Astrocyte (in vitro differentiated cells and primary cell): Measurements from ENCODE around the gene SRC. TPM values are rescaled to one million over a fixed set of nuclear protein-coding genes. Genes with fewer than 3 reads are reported as not detected.

ENCODE experiments used
- DNase-seq: peaks from one replicate; pipeline ENCODE4 v3.0.0-alpha.2; 2010; ENCODE audit warnings: low read depth
- FAIRE-seq: peaks from 2 replicates; lab custom pipeline; 2011; peaks lifted over from hg19 to GRCh38; lab: Jason Lieb, UNC
- H2AFZ ChIP-seq: 2 replicates; pipeline ENCODE4 v1.6.0; 2012; ENCODE audit warnings: low read depth, low read length, inconsistent platforms
- H3K27ac ChIP-seq: 2 replicates; pipeline ENCODE4 v1.5.1; 2011; ENCODE audit warnings: low read depth, low read length, inconsistent platforms
- H3K27me3 ChIP-seq: 2 replicates; pipeline ENCODE4 v1.6.0; 2011; ENCODE audit warnings: low read length, inconsistent platforms; ENCODE audit not compliant: insufficient read depth
- H3K36me3 ChIP-seq: 2 replicates; pipeline ENCODE4 v1.5.1; 2011; ENCODE audit warnings: low read length, inconsistent platforms; ENCODE audit not compliant: insufficient read depth
- H3K4me1 ChIP-seq: 2 replicates; pipeline ENCODE4 v1.5.1; 2011; ENCODE audit warnings: low read length, inconsistent platforms; ENCODE audit not compliant: insufficient read depth
- H3K4me2 ChIP-seq: 2 replicates; pipeline ENCODE4 v1.6.0; 2012; ENCODE audit warnings: low read length, inconsistent platforms
- H3K4me3 ChIP-seq: 2 replicates; pipeline ENCODE4 v1.5.1; 2011; ENCODE audit warnings: low read depth, mild to moderate bottlenecking, low read length, inconsistent platforms; ENCODE audit not compliant: insufficient read depth
- H3K79me2 ChIP-seq: 2 replicates; pipeline ENCODE4 v1.6.0; 2012; ENCODE audit warnings: mild to moderate bottlenecking, low read length, inconsistent platforms; ENCODE audit not compliant: insufficient read depth
- H3K9ac ChIP-seq: 2 replicates; pipeline ENCODE4 v1.6.0; 2012; ENCODE audit warnings: mild to moderate bottlenecking, low read length, inconsistent platforms
- H3K9me3 ChIP-seq: 2 replicates; pipeline ENCODE4 v1.5.1; 2012; ENCODE audit warnings: low read depth, mild to moderate bottlenecking, low read length, inconsistent platforms; ENCODE audit not compliant: insufficient read depth
- H4K20me1 ChIP-seq: 2 replicates; pipeline ENCODE4 v1.6.0; 2012; ENCODE audit warnings: low read length, inconsistent platforms; ENCODE audit not compliant: insufficient read depth
- H3K27ac Mint-ChIP-seq: one replicate; pipeline ENCODE4 v1.8.0; 2021; ENCODE audit warnings: mild to moderate bottlenecking, mixed read lengths; ENCODE audit not compliant: unreplicated experiment
- H3K27me3 Mint-ChIP-seq: one replicate; pipeline ENCODE4 v1.8.0; 2021; ENCODE audit warnings: low read depth, mixed read lengths; ENCODE audit not compliant: unreplicated experiment
- H3K36me3 Mint-ChIP-seq: one replicate; pipeline ENCODE4 v1.8.0; 2021; ENCODE audit warnings: low read depth, mixed read lengths; ENCODE audit not compliant: unreplicated experiment
- H3K4me1 Mint-ChIP-seq: one replicate; pipeline ENCODE4 v1.8.0; 2021; ENCODE audit warnings: low read depth, mixed read lengths; ENCODE audit not compliant: unreplicated experiment
- H3K4me3 Mint-ChIP-seq: one replicate; pipeline ENCODE4 v1.8.0; 2021; ENCODE audit warnings: mild to moderate bottlenecking, moderate library complexity, mixed read lengths; ENCODE audit not compliant: unreplicated experiment
- H3K9me3 Mint-ChIP-seq: one replicate; pipeline ENCODE4 v1.8.0; 2021; ENCODE audit warnings: mild to moderate bottlenecking, mixed read lengths; ENCODE audit not compliant: unreplicated experiment
- EZH2 ChIP-seq: IDR thresholded peaks from 2 replicates; pipeline ENCODE4 v1.6.1; 2012; ENCODE audit warnings: mild to moderate bottlenecking, low read length, inconsistent platforms; ENCODE audit not compliant: insufficient read depth
- total RNA-seq: library from RNA; stranded (reverse); gene quantifications from 2 replicates; pipeline ENCODE4 v1.2.1, GENCODE V29; 2021
- TF ChIP-seq, protein P1 (sequence below): IDR thresholded peaks from 2 replicates; pipeline ENCODE4 v1.5.1; 2011; ENCODE audit warnings: low read depth, mild to moderate bottlenecking, inconsistent platforms, low read length, moderate library complexity; ENCODE audit not compliant: insufficient read depth

The SRC gene
- total RNA-seq, 1 donor from 2014 or later: 33.4 TPM

DNA sequence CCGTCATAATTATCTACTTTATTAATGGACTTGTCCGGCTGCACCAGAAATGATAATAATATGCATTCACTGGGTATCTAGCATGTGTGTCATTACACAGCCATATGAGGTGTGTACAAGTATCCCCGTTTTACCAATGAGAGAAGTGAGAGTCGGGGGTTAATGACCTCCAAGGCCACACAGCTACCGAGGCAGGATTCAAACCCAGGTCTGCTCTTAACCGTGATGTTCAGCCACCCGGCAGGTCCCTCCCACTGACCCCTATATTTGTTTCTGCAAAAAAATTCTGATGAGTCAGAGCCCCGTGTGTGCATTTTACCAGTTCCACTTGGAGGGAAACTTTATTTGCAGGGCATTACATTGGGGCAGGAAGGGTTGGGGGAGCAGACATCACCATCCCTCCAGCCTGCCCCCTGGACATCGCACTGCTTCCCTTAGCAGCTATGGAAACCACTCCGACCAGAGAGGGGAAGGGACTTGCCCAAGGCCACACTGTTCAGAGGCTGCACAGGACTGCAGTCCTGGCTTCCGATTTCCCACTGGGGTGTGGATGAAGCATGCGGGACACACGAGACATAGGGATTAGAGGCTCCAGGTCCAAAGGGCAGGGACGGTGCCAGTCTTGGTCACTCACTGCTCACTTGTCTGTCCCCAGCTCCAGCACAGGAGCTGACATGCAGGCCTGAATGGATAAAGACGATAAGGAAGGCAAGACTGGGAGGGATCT is 10.1 kb upstream of the SRC start:
- no peaks in the 10 kb centered on the region for H3K79me2 ChIP-seq
- H3K9ac ChIP-seq: no peak overlapping the region
- no peak overlapping the region for H3K4me2 ChIP-seq
- no peaks in the 10 kb centered on the region for H3K36me3 ChIP-seq
- H3K9me3 ChIP-seq: no peaks in the 10 kb centered on the region
- Mint-ChIP-seq H3K27me3 (peaks cover 2% of the 10 kb centered on the region), H3K9me3 (no peaks in the 10 kb centered on the region), H3K27ac (no peak overlapping the region), H3K36me3 (no peaks in the 10 kb centered on the region), H3K4me3 (peak overlapping the region; percentile 50), H3K4me1 (peaks cover 11% of the 10 kb centered on the region)
- FAIRE-seq (no peak), DNase-seq (no peak)
- H4K20me1 ChIP-seq: no peaks in the 10 kb centered on the region
- no peak overlapping the region for H3K4me3 ChIP-seq
- H3K27me3 ChIP-seq: no peaks in the 10 kb centered on the region
- H2AFZ ChIP-seq: peak overlapping the region; percentile 3
- H3K27ac ChIP-seq: no peak overlapping the region
- TF ChIP-seq, protein P1, sequence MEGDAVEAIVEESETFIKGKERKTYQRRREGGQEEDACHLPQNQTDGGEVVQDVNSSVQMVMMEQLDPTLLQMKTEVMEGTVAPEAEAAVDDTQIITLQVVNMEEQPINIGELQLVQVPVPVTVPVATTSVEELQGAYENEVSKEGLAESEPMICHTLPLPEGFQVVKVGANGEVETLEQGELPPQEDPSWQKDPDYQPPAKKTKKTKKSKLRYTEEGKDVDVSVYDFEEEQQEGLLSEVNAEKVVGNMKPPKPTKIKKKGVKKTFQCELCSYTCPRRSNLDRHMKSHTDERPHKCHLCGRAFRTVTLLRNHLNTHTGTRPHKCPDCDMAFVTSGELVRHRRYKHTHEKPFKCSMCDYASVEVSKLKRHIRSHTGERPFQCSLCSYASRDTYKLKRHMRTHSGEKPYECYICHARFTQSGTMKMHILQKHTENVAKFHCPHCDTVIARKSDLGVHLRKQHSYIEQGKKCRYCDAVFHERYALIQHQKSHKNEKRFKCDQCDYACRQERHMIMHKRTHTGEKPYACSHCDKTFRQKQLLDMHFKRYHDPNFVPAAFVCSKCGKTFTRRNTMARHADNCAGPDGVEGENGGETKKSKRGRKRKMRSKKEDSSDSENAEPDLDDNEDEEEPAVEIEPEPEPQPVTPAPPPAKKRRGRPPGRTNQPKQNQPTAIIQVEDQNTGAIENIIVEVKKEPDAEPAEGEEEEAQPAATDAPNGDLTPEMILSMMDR: no peak
- TF ChIP-seq EZH2: no peak
- H3K4me1 ChIP-seq: no peaks in the 10 kb centered on the region

DNA sequence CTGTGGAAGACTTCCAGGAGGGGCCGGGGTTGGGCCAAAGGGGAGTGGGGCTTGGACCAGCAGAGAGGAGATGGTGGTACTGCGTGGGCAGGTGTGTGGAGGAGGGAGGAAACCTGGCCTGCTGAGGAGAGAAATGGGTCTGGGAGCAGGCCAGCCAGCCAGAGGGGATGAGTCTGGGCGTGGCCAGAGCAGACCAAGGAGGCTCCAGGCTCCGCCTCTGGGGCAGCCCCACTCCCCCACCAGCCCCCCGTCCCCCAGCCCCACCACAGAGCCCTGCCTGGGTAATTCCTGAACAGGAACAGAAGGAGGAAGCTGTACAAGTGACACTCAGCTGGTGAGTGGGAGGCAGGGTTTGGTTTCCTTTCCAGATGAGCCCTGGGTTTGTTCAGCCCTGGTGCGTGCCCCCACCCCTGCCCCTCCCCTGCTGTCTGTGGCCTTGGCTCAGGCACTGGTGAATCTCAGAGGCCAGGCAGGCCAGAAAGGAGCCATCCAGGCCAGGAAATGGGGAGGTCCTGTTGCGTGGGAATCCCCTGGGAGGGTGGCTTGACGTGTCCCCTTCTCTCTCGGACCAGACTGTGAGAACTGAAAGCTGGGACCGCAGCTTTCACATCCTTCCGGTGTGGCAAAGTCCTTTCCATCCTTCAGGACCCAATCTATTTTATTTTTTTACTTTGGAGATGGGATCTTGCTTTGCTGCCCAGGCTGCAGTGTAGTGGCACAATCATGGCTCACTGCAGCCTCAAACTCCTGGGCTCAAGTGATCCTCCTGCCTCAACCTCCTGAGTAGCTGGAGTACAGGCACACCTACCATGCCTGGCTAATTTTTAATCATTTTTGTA is 9.4 kb upstream of the SRC start:
- Mint-ChIP-seq H3K27ac (peak overlapping the region; percentile 47), H3K27me3 (peaks cover 2% of the 10 kb centered on the region), H3K4me3 (peak overlapping the region; percentile 50), H3K9me3 (no peaks in the 10 kb centered on the region), H3K36me3 (no peaks in the 10 kb centered on the region), H3K4me1 (peaks cover 11% of the 10 kb centered on the region)
- Histone ChIP-seq H3K4me1 (no peaks in the 10 kb centered on the region), H2AFZ (peak overlapping the region; percentile 3), H3K27me3 (no peaks in the 10 kb centered on the region), H4K20me1 (no peaks in the 10 kb centered on the region), H3K27ac (no peak overlapping the region), H3K36me3 (no peaks in the 10 kb centered on the region), H3K9me3 (no peaks in the 10 kb centered on the region), H3K4me2 (no peak overlapping the region), H3K79me2 (no peaks in the 10 kb centered on the region), H3K4me3 (no peak overlapping the region), H3K9ac (no peak overlapping the region)
- DNase-seq (no peak), FAIRE-seq (no peak)
- TF ChIP-seq, protein P1: no peak
- no peak for TF ChIP-seq EZH2
